ENCODE measurements around the gene NMBR.
"Not testable (repeated sequence)": the region's sequence is repeated elsewhere in the genome, so short reads cannot be mapped to it uniquely, and the experiment has no call there.

Gene NMBR

DNA sequence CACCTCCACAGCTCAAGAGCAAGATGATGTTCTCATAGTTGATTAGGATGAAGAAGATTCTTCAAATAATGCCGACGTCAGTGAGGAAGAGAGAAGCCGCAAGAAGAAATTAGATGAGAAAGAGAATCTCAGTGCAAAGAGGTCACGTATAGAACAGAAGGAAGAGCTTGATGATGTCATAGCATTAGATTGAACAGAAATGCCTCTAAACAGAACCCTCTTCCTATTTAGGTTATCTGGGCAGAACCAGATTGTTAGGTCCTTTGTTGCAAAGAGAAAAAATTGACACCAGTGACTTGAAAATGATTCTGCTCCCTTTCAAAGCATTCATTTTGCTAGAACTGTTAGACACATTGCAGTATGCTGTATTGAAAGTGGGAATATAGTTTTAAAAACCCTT lies 84.1 kb downstream of the NMBR start:
- not testable (repeated sequence) for DNase-seq (ENCODE audit: low spot score); FAIRE-seq

DNA sequence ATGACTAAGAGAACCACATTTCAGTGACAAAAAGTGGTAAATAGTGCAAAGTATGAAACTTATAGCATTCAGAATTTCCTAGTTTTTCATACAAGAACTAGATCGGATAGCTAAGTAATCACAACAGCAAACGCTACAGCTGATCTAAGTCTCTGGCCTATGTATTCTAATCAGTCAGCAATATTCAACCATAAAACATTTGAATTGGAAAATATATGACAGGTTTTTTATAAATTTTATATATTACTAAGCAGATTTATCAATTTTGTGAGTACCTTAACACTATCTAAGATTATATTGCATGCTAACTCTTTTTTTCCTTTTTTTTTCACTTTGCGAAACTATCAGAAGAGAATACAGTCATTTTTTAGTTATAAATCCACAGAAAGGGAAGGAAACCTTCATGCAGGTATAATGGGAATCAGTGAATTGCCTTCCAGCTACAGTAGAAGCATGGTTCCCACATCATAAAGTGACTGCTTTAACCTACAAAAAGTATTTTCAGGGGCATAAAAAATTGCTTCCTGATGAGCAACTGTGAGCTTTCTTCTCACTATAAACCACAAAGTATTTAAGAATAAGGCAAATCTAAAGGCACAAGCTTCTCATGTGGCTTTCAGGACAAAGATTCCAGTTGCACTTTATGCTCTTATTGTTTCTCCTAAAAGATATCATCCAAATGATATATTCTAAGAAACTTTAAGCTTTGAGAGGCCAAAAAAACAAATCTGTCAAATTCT lies 88.2 kb downstream of the NMBR start:
- DNase-seq (ENCODE audit: low spot score) (no peak), FAIRE-seq (no peak)

DNA sequence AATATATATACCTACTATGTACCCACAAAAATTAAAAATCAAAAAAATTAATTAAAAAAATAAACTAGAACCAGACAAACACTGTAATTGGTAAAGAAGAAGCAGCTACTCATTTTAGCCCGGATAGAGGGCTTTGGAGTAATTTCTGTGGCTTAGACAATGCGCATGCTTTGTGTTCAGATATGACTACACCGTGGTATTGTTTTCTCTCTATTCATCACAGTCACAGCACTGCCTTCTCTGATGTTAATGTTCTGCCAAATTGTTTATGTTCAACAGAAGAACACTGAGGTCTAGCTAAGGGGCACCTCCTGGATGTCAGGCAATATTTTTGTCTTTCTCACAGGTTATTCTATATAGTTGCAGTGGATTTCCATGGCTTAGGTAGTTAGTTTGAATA lies 91.7 kb downstream of the NMBR start:
- DNase-seq (ENCODE audit: low spot score) (no peak), FAIRE-seq (no peak)

DNA sequence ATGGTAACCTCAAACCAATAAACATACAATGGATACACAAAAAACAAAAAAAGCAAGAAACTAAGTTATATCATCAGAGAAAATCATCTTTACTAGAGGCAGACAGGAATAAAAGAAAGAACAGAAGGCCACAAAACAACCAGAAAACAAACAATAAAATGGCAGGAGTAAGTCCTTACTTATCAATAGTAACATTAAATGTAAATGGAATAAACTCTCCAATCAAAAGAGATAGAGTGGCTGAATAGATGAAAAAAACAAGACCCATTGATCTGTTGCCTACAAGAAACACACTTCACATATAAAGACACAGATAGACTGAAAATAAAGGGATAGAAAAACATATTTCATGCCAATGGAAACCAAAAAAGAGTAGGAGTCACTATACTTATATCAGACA lies 95.5 kb downstream of the NMBR start:
- no peak for DNase-seq (ENCODE audit: low spot score)
- no peak for FAIRE-seq

DNA sequence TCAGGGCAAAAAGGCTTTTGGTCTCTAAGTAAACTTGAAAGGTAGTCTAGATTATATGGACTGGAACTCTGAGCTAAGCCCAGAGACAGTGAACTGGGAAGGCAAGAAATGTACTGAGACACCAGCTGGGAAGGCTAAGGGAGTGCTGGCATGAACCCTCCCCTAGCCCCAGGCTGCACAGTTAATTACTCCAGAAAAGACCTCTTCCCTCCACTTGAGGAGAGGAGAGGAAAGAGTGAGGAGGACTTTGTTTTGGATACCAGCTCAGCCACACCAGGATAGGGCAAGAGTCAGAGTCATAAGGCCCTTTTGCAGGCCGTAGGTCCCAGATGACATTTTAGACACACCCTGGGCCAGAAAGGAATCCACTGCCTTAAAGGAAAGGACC lies 98.3 kb downstream of the NMBR start:
- DNase-seq (ENCODE audit: low spot score) (no peak), FAIRE-seq (no peak)

DNA sequence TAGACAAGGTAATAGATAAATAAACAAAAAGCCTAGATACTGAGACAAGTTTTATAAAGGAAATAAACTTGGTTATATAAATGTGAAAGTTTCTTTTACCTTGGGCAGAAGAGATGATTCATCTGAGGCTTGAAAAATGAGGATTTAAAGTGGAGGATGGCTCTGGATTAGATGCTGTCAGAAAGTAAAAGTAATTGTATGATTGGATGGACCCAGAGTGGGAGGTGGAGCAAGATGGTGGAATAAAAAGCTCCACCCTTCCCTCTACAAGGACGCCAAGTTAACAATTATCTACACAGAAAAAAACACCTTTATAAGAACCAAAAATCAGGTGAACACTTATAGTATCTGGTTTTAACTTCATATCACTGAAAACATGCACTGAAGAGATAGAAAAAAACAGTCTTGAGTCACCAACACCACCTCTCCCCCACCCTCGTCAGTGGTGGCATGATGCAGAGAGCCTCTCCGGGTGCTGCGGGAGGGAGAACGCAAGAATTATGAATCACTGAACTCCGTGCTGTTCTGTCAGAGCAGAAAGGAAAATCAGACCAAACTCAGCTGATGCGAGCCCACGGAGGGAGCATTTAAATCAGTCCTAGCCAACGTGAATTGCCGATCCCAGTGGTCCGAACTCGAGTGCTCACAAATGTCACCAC lies 98.9 kb downstream of the NMBR start:
- DNase-seq (ENCODE audit: low spot score) (no peak), FAIRE-seq (no peak)

DNA sequence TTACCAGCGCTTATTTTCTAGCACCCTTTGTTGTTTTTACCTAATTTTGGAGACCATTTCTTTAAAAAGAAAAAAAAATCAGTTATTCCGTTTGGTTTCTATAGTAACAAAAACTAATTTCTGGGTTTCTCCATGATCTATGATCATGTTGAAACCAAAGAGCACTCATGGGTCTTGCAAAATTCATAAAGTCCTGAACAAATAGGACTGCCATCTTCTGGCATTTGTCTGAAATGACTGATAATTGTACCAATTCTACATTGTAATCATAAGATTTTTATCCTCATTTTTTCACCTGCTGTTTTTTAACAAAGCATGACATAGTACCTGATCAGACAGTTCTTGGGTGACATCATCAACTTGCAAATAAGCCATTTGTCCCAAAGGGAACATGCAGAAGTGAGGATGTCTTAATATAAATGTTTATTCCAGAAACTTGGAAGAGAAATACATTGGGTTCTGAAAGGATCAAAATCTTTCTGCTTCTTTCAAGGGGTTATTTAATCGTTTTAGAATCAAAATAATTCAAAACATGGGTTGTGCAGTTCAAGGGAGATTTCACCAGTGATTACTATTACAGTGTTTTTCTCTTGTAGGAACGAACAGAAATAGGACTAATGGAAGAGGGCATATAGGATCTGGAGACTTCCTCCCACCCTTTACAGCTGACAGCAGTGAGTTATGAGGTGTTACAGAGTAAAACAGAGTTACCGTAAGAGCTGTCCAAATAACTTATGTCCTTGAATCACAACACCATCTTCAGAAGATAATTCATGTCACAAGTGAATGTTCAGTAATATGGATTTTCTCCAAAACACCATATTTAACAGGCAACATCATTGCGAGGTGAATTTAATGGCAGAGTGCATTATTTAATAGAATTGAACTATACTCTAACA lies 101.3 kb downstream of the NMBR start:
- no peak for FAIRE-seq

DNA sequence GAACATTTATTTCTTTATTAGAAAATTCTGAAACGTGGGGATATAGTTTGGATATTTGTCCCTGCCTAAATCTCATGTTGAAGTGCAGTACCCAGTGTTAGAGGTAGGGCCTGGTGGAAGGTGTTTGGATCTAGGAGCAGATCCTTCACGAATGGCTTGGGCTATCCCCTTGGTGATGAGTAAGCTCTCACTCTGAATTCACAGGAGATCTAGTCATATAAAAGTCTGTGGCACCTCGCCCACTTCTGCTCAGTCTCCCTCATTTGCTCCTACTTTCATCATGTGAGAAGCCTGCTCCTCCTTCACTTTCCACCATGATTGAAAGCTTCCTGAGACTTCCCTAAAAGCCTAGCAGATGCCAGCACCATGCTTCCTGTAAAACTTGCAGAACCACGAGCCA lies 111.0 kb downstream of the NMBR start:
- DNase-seq (ENCODE audit: low spot score): no peak
- FAIRE-seq: no peak

More for the DNA sequence above, 101.3 kb downstream of the NMBR start:
- no peak for DNase-seq (ENCODE audit: low spot score)

DNA sequence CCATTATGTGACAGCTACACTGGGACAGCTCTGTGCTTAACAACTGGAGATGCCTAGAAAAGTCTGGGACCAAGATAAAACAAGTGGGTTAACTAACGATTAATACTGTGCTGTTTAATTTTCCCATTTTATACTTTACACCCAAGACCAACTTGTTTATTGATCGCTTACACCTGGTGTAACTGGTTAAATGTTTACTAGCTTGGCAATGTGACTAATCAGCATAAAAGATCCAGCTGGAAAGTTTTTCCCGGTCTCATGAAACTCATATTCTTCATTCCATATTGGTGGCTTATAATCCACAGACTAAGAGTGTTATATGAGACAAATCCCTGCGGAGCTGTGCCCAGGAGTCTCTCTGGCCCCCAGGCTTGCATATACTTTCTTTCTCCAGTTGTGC lies 115.9 kb downstream of the NMBR start:
- no peak for DNase-seq (ENCODE audit: low spot score)
- no peak for FAIRE-seq

DNA sequence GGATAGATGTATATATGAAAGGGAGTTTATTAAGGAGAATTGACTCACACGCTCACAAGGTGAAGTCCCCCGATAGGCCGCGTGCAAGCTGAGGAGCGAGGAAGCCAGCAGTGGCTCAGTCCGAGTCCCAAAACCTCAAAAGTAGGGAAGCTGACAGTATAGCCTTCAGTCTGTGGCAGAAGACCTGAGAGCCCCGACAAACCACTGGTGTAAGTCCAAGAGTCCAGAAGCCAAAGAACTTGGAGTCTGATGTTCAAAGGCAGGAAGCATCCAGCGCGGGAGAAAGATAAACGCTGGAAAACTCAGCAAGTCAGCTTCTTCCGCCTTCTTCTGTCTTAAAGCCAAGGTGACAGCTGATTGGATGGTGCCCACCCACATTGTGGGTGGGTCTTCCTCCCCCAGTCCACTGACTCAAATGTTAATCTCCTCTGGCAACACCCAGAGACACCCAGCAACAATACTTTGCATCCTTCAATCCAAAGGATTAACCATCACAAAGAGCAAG lies 116.8 kb downstream of the NMBR start:
- FAIRE-seq (no peak), DNase-seq (ENCODE audit: low spot score) (no peak)

DNA sequence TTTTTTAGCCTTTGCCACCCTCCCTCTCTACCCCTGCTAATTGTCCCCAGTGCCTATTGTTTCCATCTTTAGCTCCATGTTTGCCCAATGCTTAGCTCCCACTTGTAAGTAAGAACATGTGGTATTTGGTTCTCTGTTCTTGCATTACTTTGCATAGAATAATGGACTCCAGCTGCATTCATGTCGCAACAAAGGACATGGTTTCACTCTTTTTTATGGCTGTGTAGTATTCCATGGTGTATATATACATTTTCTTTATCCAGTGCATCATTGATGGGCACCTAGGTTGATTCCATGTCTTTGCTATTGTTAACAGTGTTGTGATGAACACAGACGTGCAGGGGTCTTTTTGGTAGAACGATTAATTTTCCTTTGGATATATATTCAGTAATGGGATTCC lies 118.4 kb downstream of the NMBR start:
- no peak for FAIRE-seq
- DNase-seq (ENCODE audit: low spot score): no peak

DNA sequence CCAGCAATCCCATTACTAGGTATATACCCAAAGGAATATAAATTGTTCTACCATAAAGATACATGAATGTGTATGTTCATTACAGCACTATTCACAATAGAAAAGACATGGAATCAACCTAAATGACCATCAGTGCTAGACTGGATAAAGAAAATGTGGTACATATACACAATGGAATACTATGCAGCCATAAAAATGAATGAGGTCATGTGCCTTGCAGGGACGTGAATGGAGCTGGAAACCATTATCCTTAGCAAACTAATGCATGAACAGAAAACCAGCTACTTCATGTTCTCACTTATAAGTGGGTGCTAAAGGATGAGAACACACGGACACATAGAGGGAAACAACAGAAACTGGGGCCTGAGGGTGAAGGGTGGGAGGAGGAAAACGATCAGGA lies 119.1 kb downstream of the NMBR start:
- not testable (repeated sequence) for FAIRE-seq

DNA sequence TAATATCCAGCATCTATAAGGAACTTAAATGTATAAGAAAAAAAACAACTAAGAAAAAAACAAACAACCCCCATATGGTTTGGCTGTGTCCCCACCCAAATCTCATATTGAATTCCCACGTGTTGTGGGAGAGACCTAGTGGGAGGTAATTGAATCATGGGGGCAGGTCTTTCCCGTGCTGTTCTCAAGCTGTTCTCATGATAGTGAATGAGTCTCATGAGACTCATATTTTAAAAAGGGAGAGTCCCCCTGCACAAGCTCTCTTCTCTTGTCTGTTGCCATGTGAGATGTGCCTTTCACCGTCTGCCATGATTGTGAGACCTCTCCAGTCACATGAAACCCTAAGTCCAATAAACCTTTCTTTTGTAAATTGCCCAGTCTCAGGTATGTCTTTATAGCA lies 119.8 kb downstream of the NMBR start:
- no peak for FAIRE-seq
- DNase-seq (ENCODE audit: low spot score): no peak

More for the DNA sequence above, 119.1 kb downstream of the NMBR start:
- DNase-seq (ENCODE audit: low spot score): not testable (repeated sequence)

DNA sequence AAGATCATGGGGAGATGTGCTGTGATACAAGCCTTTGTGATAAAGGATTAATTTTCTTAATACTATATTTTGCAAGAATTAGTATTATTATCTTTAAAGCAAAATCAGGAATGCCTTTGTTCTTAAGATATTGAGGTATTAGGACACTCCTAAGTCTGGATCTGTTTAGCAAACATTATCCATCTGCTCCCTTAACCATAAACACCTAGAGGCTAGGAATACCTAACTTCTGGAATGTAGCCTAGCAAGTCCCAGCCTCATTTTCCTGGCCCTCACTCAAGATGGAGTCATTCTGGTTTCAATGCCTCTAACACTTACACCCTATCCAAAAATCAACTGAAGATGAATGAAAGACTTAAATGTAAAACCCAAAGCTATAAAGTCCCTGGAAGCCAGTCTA lies 120.5 kb downstream of the NMBR start:
- FAIRE-seq (no peak), DNase-seq (ENCODE audit: low spot score) (no peak)

Data from RCC 7860 (cell line).